ENCODE results near the gene OCA2. TPM values are rescaled to one million over a fixed set of nuclear protein-coding genes. Genes with fewer than 3 reads are reported as not detected.

Gene OCA2
- total RNA-seq, 2 donors from 2014 or later, result not detected

- Histone ChIP-seq H3K27me3 (no peaks in the 10 kb centered on the region), H3K36me3 (replicated peaks in 1 of 2; ENCODE audit: insufficient read depth in 1 of 2, low read depth in 2 of 2) (no peaks in the 10 kb centered on the region), H3K27ac (no peak overlapping the region), H3K9me3 (no peaks in the 10 kb centered on the region), H3K4me3 (no peak overlapping the region), H3K4me1 (no peaks in the 10 kb centered on the region)
- DNase-seq, result no peak
- TF ChIP-seq POLR2A (IDR thresholded peaks at IDR 0.05), result no peak
- no peak for TF ChIP-seq CTCF (IDR thresholded peaks at IDR 0.05)
- 60 to 61% methylated on average over 3 of the region's 3 CpGs for WGBS, 2 donors
- ATAC-seq, result no peak
- intact Hi-C loops (cut with DNase I), result no loop called here
These were observed 354.5 kb downstream of the OCA2 start for GRCh38 chr15:27744641-27745040.

GRCh38 chr15:27743638-27744037 lies 355.5 kb downstream of the OCA2 start:
- 75 to 80% methylated on average over 8 of the region's 8 CpGs for WGBS, 2 donors

GRCh38 chr15:27742751-27743477 lies 356.2 kb downstream of the OCA2 start:
- Histone ChIP-seq H3K9me3 (no peaks in the 10 kb centered on the region), H3K4me1 (no peaks in the 10 kb centered on the region), H3K27me3 (no peaks in the 10 kb centered on the region), H3K4me3 (no peak overlapping the region), H3K27ac (no peak overlapping the region), H3K36me3 (replicated peaks in 1 of 2; ENCODE audit: insufficient read depth in 1 of 2, low read depth in 2 of 2) (no peaks in the 10 kb centered on the region)
- 58 to 68% methylated on average over 10 to 16 of the region's 16 CpGs for WGBS, 2 donors
- no peak for DNase-seq
- no peak for ATAC-seq
- TF ChIP-seq CTCF (IDR thresholded peaks at IDR 0.05) (no peak), POLR2A (IDR thresholded peaks at IDR 0.05) (no peak)
- intact Hi-C loops (cut with DNase I), result no loop called here

More at GRCh38 chr15:27743638-27744037, 355.5 kb downstream of the OCA2 start:
- H3K4me1 ChIP-seq, result no peaks in the 10 kb centered on the region
- H3K4me3 ChIP-seq, result no peak overlapping the region
- H3K36me3 ChIP-seq (replicated peaks in 1 of 2; ENCODE audit: insufficient read depth in 1 of 2, low read depth in 2 of 2), result no peaks in the 10 kb centered on the region
- TF ChIP-seq CTCF (IDR thresholded peaks at IDR 0.05), result no peak
- no peak for ATAC-seq
- H3K27me3 ChIP-seq, result no peaks in the 10 kb centered on the region
- no peak overlapping the region for H3K27ac ChIP-seq
- H3K9me3 ChIP-seq, result no peaks in the 10 kb centered on the region
- DNase-seq, result no peak
- intact Hi-C loops (cut with DNase I), result no loop called here

GRCh38 chr15:27741226-27741860 lies 357.8 kb downstream of the OCA2 start:
- Histone ChIP-seq H3K9me3 (no peaks in the 10 kb centered on the region), H3K27ac (no peak overlapping the region), H3K36me3 (replicated peaks in 1 of 2; ENCODE audit: insufficient read depth in 1 of 2, low read depth in 2 of 2) (no peaks in the 10 kb centered on the region), H3K27me3 (no peaks in the 10 kb centered on the region), H3K4me1 (no peaks in the 10 kb centered on the region), H3K4me3 (no peak overlapping the region)
- TF ChIP-seq POLR2A (IDR thresholded peaks at IDR 0.05) (no peak), CTCF (IDR thresholded peaks at IDR 0.05) (no peak)
- DNase-seq (no peak), ATAC-seq (no peak)
- 50 to 55% methylated on average over 8 of the region's 8 CpGs for whole genome bisulfite sequencing, 2 donors
- intact Hi-C loops (cut with DNase I), result no loop called here
